Activated CD4-positive, CD25-positive, alpha-beta regulatory T cell (primary cell): ENCODE measurements around the gene TMEM129.
A peak's percentile ranks its signal among the peaks of the same experiment; 100 is the strongest.

Experiments
- DNase-seq, 4 experiments: peaks; one replicate each; lab custom pipeline; 2025; lab: John Stamatoyannopoulos, UW

Gene TMEM129

DNA sequence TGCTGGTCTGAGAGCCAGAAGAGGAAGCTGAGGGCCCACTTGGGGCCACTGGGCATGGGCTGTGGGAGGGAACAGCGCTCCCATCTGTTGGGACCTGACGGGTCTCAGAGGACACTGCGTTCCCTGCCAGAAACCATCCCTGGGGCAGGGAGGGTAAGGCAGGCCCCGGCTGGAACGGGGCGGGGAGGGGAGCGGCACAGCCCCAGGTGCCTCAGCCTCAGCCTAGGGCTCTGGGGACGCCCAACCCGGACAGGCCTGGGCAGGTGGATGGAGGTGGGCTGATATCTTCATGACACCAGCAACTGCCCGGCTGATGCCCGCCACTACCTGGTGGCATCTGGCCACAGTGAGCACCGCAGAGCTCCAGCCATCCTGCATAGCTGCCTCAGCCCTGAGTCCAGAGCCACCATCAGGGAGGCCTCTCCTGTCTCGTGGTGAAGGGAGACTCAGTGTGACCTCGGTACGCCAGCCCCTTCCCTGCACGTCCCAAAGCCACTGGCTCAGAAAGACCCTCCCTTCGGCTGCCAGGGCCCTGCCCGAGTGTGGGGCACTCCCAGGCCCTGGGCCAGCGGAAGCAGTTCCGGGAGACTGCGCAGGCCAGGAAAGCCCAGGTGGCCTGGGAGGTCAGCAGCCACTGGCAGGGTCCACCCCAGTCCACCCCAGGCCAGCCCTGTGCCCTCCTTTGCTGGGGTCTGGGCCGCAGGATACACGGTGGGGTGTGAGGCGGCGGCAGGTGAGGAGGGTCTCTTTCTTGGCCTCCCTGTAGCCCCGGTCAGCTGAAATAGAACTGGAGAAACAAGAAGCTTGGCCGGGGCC, 37.4 kb upstream of the TMEM129 start:
- no peak for DNase-seq

DNA sequence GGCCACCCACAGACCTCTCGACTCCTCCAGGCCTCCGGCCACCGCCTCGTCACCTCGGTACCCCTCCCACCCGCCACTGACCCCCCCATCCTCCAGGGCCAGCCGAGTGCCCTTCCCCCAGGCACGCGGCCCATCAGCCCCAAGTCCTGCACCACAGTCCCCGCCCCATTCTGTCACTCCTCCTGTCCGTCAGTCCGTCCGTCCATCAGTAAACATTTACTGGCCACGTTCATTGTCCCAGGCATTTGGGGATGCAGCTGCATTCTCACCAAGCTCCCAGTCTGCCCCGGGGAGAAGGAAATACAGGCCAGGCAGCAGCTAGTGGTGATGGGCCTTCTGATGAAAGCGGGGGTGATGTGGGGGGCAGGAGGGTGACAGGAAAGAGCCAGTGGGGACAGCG, 36.7 kb upstream of the TMEM129 start:
- DNase-seq = no peak

DNA sequence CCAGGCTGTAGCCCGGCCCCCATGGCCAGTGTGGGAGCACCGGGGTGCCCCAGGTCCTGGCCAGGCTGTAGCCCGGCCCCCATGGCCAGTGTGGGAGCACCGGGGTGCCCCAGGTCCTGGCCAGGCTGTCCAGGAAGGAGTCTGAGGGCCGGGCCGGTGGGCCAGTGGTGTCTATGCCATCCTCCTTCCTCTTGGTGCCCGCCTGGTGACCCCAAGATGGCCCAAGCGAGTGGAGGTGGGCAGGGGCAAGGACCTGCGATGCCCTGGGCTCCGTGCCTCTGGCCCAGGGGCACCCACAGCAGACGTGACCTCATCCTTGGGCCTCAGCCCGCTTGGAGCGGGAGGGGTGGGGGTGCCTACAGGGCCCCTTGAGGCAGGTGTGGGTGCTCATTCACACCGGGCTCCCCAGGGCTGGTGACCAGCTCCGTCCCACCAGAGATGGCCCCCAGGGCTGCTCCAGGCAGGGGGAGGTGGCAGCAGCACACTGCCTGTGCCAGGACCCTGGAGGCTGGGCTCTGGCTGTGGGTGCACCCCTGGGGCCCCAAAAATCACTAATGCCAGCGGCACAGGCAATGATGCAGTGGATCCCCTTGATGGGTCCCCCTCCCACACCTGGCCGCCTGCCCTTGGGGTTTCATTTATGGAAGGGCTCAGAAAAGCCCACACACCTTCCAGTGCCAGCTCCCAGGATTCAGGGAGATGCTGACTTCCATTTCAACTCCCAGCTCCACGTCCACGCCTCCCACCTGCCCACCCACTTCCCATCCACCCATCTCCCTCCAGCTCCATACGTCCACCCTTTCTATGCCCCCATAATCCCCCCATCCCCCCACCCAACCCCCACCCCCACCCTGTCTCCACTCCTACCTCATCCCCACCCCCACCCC, 36.0 kb upstream of the TMEM129 start:
- DNase-seq = no peak

DNA sequence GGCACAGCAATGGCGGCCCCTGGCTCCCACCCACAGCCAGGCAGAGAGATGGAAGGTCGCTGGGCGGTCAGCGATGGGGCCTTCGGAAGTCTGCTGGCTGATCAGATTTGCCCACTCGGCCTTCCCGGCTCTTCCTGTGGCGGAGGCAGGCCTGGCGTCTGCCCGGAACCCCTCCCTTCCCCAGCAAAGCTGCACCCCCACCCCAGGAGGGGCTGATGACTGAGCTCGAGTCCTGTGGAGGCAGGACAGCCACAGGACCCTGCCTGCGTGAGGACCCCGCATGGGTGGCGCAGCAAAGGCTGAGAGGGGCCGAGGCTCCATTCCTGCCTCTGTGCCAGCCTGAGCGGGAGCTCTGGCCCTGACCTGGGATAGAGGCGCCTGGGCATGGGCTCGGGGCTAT, 35.0 kb upstream of the TMEM129 start:
- no peak for DNase-seq

DNA sequence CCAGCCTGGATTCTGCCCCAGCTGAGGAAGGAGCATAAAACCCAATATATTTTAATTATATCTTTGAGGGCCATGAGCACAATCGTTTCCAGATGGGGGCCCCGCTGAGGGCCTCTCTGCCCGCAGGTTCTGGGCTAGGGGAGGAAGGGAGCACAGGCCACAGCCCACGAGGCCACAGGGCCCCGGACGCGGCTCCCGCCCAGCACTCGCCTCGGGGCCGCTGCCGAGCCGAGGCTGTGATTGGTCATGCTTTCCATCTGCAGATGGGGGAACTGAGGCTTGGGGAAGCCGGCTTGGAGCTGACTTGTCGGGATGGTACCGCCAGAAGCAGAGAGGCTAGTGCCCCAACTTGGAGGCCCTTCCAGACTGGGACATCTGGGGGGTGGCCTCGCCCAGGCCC, 34.2 kb upstream of the TMEM129 start:
- DNase-seq = no peak

DNA sequence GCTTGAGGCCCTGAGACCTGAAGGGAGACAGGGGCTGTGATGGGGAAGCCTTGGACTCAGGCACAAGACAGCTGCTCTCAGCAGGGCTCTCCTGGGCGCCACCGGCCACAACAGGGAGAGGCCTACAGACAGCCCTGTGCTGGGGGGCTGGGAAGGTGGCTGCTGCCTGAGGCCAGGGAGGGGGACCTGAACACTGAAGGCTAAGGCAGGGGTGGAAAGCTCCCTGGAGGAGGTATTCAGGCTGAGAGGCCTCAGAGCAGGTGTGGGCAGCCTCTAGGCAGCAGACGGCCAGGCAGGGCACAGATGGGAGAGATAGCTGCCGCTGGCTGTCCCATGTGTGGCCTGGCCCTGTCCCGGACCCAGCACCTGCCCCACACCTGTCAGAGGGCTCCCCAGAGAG, 33.2 kb upstream of the TMEM129 start:
- no peak for DNase-seq

DNA sequence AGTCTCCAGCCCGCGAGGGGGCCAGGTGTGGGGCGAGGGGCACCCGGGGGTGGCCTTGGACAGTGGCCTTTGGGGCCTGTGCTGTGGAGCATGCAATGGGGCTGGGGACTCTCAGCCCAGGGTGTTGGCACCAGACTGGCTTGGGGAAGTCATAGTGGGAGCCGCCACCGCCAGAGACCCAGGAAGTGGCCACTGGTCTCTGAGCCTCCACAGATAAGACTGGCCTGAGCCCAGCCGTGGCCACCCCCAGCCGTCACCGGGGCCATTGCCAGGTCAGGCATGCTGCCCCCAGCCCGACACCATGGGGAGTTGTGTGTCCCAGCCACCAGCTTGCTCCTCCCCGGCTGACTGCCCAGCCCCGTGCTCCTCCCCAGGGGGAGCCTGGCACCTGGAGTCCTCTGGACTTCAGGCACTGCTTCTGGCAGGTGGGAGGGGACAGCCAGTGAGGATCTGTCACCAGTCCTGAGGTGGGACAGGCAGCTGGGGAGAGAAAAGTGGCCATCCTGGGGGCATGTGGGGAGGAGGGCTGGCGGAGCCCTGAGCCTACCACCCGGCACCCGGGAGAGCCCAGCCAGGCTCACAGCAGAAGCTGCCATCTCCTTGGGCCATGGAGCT, 32.7 kb upstream of the TMEM129 start:
- DNase-seq = no peak

DNA sequence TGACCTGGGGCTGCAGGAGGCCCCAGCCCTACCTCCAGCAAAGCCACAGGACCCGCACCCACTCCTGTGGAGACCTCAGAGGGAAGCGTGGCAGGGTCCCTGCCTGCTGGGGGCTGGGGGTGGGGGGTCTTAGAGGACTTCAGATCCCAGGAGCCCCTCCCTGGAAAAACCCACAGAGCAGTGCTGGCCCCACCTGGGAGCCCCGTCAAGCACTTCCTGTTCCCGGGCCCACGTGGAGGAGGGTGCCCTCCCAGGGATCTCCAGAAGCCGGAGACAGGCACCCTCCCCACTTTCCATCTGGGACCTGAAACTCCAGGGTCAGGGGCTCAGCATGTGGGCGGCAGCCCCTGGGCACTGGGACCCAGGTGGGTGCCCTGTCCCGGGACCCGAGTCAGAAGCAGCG, 32.2 kb upstream of the TMEM129 start:
- no peak for DNase-seq

DNA sequence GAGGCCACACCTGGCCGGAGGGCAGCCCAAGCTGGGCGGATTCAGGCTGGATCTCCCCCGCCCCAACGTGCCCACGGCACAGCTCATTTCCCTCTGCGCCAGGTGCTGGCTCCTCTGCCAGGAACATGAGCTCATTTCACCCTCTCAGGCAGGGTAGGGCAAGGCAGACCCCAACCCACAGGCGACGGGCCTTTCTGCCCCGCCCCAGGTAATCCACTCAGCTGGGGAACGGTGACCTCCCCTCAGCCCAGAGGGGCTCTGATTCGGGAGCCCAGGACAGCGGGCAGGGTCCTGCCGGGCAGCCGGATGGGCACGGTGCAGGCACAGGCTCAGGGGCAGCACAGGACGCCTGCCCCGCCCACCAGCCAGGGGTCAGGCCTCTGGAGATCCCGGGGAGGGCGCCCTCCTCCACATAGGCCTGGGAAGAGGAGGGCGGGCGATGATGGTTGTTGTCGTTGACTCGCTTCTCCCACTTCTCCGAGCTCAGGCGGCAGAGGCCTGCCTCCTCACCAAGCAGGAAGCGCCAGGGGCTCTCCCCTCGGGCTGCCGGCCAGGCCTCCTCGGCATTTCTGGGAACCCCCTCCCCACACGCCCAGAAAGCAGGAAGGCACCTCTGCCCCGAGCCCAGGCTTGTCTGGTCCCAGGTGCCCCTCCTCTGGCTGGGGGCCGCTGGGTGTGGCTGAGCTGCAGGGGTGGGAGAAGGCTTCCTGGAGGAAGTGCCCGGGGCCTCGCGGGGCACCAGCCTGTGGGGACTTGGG, 31.3 kb upstream of the TMEM129 start:
- no peak for DNase-seq

DNA sequence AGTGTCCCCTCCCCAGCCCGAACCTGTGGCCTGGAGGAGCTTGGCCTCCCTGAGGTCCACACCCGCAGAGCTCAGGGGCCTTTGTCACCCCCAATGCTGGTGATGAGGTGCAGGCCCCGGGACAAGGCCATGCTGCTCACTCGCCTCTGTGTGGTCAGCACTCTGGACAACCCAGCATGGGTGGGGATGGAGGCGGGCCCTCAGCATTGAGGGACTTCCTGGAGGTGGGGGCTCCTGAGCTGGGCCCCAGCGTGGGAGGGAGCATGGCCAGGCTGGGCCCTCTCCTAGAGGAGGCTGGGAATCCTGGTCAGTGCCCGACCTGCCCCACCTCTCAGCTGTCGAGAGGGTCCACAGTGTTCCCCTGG, 30.8 kb upstream of the TMEM129 start:
- no peak for DNase-seq

DNA sequence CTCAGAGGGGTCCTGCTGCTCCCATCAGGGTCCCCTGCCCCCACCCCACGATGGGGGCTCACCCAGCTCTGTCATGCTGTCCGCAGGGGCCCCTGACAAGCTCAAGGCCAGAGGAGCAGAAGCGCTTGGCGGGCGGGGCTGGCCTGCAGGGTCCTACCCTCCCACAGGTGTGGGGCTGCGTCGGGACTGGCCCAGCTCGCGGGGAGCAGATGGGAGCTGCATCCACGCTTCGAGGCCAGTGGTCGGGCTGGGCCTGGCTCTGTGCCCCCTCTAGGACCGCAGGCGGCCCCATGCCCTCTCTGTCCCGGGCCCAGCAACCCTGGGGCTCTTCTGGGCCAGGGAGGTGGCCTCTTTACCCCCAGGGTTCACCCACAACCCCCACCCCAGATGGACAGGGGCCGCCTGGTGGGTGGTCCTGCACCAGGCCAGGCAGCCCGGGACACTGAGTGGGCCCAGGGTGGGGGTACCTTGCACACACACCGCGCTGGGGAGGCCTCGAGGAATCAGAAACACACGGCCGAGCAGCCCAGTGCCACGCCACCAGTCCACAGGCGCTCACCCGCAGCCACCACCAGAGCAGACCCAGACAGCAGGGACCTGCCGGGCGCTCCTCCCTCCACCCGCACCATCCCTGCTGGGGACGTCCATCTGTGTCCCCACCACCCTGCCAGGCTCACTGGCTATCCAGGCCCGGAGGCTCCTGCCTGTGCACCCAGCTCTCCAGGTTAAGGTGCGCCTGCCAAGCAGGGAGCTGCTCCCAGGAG, 30.2 kb upstream of the TMEM129 start:
- DNase-seq = no peak

DNA sequence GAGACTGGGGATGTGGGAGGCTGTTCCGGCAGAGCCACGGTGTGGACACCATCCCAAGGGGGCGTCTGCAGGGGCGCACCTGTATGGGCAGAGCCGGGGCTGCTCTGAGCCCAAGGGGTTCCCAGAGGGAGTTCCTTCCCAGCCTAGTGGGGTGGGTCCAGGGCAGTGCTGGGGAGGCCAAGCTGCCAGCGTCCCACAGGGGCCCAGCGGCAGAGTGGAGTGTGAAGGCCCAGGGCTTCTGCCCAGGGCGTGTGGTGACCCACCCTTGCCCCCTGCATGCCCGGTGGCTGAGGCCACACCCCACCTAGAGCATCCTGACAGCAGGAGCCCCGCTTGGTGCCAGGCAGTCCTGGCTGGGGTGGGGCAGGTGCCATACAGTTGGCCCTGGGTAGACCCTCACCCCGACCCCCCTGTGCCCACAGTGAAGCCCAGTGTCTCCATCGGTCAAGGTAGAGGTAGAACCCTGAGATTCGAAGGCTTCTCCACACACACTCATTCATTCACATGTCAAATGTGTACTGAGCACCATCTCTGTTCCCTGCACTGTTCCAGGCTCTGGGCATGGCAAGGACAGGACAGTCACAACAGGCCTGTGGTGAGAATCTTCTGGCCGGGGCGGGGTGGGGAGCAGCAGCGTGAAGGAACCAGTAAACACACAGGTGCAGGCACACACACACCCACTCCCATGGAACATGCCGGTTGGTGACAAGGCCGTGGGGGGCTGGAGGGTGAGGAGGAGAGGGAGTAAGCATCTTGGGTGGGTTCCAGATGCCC, 29.4 kb upstream of the TMEM129 start:
- DNase-seq = no peak

DNA sequence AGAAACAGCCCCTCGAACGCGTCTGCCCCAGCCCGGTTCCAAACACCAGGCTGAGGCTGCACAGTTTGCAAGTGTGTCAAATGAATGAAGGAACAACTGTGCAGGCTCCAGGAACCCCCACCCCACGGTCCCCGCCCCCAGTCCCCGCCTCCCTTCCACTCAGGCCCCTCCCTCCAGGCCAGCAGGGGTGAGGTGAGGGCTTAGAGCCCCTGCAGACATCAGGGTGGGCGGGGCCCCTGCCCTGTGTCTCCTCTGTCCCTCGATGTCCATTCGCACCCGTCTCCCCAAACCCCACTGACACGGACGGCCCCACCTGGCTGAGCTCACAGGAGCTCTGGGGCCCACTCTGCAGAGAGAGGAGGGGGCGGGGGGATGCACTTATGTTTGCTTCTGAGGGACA, 28.7 kb upstream of the TMEM129 start:
- no peak for DNase-seq

DNA sequence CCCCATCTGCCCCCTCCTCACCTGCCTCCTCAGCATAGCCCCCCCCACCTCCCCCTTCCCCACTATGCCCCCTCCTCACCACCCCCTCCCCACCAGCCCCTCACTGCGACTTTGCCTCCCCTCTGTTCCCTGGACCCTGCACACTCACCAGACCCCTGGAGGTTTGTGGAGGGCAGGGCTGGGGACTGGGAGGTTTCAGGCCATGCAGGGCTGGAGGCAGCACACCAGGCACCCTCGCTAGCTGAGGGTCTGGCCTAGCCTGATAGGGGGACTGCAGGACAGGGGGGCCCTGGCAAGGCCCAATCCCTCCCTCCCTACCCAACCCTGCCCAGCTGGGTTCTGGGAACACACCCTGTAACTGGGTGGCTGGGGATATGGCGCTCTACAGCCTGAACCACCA, 28.2 kb upstream of the TMEM129 start:
- no peak for DNase-seq

DNA sequence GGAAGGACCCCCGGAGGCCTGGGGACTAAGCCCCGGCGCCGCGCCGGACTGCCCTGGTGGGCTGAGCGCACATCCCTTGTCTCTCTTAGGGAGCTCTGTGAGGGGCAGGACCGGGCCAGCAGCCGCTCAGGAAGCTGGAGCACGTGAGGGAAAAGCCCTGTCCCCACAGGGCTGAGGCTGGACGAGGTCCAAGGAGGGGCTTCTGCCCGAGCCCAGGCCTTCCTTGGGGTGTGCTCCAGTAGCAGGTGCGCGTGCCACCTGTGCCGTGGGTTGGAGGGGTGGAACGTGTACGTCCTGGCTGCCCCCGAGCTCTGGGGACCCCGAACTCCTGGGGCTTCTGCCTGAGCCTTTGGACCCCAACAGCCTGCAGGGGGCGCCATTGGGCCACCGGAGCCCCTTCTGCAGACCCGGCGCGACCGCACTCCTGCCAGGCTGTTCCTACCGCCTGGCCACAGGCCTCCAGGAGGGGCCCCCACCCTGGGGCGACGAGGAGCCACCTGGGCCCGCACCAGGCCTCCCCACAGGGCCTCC, 27.4 kb upstream of the TMEM129 start:
- peak; percentile 56 to 74 (median 68) for DNase-seq

DNA sequence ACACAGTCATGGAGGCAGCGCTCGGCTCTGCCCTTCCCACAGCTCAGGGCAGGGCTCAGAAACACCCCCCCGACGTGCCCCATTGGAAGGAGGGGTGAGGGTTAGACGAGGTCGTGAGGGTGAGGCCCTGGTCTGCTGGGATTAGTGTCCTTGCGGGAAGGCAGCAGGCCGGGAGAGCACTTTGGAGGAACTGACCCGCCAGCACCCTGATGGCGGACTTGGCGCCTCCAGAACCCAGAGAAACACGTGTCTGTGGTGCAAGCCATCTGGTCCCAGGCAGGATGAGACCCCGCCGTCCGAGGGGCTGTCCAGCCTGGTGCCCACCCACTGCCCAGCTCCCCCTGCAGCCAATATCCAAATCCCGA, 26.5 kb upstream of the TMEM129 start:
- DNase-seq = no peak

DNA sequence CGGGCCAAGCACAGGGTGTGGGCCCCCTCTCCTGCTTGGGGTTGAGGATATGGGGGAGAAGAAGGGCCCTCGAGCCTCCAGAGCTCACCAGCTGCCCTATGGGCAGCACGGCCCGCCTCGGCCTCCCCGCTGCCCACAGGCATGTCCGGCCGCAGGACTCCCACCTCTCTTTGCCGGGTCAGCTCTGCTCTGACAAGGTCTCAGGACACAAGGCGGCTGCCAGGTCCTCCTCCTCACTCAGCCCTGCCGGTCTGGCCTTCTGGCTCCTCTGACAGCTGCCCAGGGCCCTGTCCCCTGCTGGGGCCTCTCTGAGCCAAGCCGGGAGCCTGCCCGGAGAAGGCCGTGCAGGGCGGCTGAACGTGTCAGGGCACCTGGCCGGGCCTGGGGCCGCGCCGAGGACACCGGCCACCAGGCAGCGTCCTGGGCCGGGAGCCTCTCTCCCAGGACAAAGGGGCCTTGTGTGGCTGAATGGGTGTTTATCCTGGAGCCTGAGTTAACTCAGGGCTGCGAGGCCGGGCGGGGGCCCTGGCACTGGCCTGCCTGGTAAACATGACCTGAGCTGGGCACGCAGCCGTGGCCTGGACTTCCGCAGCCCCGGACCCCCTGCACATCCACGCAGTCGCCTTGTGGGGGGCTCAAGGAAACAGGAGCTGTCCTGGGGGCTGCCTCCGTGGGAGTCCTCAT, 25.9 kb upstream of the TMEM129 start:
- DNase-seq = no peak

DNA sequence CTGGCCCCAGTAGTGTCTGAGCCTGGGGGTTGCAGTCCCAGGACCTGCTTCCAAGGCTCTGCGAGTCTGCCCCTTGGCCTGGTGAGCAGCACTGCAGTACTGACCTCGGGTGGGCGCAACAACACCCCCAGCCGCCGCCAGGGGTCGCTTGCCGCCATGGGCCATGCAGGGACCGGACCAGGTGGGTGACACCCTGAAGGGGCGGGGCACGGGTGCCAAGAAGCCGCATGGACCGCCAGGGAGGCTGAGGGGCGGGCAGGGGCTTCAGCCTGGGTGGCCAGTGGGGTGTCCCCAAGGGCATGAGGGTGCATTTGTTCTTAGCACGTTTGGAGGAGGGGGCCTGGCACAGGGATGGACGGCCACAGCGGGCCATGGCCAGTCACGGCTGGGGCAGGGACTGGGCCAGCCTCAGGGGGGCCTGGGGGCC, 25.2 kb upstream of the TMEM129 start:
- peak; percentile 61 to 81 (median 72) for DNase-seq

DNA sequence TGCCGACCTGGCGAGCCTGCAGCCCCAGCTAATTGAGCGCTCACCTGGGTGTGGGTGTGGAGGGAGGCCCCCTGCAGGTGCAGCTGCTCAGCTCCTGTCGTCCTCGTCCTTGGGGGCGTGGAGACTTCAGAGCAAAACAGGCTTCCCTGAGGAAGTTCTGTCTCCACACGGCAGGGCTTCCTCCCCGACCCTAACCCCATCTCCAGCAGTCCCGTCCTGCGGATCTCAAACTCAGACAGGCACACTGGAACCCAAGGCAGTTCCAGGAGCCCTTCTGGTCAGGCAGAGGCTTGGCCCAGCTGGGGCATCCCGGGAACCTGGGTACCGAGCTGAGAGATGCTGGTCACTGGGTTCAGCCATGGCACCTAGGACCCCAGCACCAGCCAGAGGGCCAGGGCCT, 24.6 kb upstream of the TMEM129 start:
- no peak for DNase-seq

DNA sequence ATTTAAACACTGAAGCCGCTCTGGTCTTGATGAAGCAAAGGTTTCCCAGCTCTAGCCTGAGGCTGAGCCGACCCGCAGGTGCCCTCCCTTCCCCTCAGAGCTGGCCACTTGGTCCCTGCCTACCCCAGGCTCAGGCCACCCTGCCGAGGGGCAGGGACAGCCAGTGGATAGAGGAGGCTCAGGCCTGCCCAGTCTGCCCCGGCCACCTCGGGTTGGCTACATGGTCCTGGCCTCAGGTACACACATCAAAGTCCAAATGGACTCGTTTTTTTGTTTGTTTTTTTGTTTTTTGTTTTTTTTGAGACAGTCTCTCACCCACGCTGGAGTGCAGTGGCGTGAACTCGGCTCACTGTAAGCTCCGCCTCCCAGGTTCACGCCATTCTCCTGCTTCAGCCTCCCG, 24.0 kb upstream of the TMEM129 start:
- DNase-seq = no peak
